H54 (cell line): ENCODE data around the gene C2CD2L.

Source experiments
- DNase-seq: peaks from one replicate; pipeline ENCODE4 v3.0.0; 2011; ENCODE audit warnings: low spot score, mixed read lengths; ENCODE audit not compliant: insufficient read length
- FAIRE-seq: peaks from 3 replicates; lab custom pipeline; 2011; peaks lifted over from hg19 to GRCh38; lab: Jason Lieb, UNC
- POLR2A ChIP-seq: IDR thresholded peaks from 2 replicates; pipeline ENCODE4 v1.6.1; 2011; ENCODE audit warnings: low read depth, mild to moderate bottlenecking, low read length

The C2CD2L gene

DNA sequence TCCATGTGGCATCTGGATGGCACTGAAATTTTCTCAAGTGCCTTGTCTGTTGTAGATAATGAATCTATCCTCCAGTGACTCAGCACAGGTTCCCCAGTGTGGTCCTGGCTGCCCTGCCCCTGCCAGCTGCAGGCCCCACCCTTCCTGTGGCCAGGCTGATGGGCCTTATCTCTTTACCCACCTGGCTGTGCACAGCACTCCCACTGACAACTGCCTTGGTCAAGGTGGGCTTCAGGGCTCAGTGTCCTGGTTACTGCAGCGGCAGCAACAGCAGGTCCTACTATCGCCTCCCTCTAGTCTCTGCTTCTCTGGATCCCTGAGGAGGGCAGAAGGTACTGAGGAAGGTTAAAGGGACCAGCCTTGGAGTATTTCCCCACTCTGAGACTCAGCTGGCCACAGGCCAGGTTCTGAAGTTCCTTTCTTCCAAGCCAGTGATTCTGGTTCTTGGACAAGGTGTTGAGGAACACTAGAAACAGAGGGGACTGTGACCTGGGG, 19.4 kb upstream of the C2CD2L start:
- DNase-seq (no peak), FAIRE-seq (no peak)
- no peak for TF ChIP-seq POLR2A

DNA sequence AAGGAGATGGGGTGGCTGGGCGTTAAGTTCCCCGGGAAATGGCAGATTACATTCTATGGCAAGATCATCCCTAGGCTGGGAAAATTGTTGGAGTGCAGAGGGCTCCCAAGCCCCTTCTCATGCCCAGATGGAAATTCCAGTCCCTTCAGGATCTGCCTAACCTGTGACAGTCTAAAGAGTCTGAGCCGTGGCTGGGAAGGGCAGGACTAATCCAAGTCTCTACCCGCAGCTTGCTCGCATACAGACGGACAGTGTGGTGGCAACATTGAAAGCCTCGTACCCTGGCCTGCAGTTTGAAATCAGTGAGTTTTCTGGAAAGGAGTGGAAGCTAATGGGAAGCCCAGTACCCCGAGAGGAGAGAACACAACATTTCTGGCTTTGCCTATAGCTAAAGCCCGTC, 18.7 kb upstream of the C2CD2L start:
- no peak for FAIRE-seq
- no peak for DNase-seq
- no peak for TF ChIP-seq POLR2A

DNA sequence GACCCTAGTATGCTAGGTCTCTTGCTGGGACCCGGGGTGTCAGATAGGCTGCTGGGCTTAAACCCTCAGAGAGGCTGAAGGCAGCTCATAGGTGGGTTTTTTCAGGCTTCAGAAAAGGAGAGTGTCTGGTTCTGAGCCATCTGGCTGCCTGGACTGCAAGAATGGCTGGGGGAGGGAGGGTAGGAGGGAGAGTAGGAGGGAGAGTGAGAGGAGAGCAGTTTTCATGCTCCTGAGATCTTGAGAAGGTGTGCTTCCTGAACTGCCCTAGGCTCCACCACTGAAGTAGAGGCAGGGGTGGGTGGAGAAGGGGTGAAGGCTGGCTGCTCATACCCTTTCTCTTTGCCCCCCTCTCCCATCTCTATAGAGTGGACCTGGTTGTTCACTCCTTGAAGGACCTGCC, 17.8 kb upstream of the C2CD2L start:
- FAIRE-seq (no peak), DNase-seq (no peak)
- no peak for TF ChIP-seq POLR2A

DNA sequence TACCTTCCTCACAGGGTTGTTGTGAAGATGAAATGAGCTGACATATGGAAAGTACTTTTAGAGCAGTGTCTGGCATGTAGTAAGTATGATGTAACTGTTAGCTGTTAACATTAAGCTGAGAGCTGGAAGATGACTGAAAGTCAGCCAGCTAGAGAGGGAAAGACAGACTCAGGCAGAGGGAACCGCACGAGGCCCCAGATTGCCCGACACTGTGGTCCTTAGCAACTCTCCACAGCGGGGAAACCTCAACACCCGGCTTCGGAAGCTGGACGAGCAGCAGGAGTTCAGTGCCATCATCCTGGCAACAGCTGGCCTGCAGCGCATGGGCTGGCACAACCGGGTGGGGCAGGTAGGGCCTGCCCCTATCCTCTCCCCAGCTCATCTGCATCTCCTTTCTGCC, 16.0 kb upstream of the C2CD2L start:
- no peak for FAIRE-seq

DNA sequence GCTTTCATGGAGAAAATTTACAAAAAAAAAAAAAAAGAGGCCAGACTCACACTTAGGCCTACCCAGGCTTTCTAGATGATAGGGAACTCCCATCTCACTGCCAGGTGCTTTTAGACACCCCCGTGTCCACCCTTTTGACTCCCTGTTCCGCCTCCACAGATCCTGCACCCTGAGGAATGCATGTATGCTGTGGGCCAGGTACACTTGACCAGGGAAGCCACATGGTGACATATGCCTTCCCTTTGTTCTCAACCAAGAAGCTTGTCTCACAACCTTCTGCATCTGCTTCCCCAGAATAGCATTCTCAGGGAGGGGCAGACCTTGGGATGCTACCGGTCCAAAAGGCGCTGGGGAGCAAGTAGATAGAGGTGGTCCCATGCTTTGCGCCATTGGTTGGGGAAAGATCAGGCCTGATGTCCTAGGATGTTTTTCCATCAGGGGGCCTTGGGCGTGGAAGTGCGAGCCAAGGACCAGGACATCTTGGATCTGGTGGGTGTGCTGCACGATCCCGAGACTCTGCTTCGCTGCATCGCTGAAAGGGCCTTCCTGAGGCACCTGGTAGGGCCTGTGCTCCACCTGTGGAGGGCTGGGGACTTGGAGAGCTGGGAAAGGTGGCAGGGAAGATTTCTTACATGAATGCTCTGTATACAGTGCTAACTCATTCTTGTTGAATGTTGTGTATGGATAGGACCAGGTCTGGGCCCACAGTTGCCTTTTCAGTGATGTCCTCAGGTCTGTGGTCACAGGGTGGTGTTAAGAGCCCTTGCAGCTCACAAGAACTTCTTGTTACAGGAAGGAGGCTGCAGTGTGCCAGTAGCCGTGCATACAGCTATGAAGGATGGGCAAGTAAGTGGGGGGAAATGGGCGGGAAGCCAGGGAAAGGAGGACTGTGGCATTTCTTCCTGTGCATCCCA, 14.9 kb upstream of the C2CD2L start:
- no peak for TF ChIP-seq POLR2A
- DNase-seq = no peak
- FAIRE-seq = no peak

More for the DNA sequence above, 16.0 kb upstream of the C2CD2L start:
- no peak for TF ChIP-seq POLR2A
- no peak for DNase-seq

DNA sequence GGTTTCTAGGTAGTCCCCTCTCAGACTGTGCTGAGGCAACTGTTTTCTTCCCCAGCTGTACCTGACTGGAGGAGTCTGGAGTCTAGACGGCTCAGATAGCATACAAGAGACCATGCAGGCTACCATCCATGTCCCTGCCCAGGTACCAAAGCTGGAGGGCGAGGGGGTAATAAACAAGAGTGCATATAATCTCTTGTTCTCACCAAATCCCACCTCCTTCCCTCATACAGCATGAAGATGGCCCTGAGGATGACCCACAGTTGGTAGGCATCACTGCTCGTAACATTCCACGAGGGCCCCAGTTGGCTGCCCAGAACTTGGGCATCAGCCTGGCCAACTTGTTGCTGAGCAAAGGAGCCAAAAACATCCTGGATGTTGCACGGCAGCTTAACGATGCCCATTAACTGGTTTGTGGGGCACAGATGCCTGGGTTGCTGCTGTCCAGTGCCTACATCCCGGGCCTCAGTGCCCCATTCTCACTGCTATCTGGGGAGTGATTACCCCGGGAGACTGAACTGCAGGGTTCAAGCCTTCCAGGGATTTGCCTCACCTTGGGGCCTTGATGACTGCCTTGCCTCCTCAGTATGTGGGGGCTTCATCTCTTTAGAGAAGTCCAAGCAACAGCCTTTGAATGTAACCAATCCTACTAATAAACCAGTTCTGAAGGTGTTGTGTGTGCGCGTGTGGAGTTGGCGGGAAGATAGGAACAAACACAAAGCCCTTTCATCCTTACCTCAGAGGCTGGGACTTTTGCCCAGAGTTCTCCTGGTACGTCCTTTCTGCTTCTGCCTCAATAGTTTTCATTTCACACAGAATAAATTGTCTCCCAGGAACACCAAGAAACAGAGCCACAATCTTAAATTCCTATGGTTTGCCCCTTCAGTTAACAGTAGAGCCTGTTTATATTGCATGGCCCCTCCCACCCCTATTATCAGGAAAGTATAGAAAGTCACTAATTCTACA, 14.0 kb upstream of the C2CD2L start:
- no peak for DNase-seq
- FAIRE-seq = no peak
- no peak; the same call in 1 of the 2 replicates for TF ChIP-seq POLR2A

DNA sequence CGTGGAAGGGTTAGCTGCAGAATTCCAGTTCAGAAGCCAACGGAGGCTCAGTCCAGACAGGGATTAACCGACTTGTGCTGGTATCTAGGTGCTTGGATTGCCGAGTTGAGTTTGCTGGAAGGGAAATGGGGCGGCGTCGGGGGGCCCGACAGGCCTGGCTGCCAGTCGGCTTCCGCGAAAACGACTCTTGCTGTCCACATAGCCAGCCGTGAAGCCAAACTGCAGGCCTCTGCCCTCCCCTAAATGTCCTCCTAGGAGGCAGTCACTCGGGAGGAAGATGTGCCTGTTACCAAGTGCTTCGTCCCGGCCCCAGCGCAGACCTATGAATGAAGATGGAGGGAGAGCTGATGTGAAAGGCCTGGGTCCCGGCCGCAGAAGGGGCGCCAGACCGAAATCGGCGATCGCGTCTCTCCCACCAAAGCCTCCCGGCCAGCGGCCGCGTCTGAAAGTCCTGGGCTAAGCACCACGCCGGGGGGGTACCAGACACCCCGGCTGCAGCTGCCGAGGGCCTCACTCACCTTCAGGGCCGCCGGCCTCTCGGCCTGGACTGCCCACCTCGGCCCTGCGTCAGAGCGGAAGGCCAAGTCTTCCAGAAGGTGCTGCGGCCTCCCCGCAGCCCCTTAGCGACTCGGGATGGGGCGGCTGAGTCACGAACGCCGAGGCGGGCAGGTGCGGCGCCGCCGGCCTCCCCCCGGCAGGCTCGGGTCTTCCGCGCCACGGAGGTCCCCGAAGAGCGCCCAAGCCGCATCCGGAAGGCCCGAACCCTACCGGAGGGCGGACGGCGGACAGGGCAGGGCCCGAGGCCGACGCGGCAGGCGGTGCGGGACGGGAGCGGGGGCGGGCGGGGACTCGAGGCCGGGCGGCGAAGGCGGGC, 13.0 kb upstream of the C2CD2L start:
- no peak; the same call in 1 of the 2 replicates for TF ChIP-seq POLR2A
- DNase-seq (no peak), FAIRE-seq (no peak)

DNA sequence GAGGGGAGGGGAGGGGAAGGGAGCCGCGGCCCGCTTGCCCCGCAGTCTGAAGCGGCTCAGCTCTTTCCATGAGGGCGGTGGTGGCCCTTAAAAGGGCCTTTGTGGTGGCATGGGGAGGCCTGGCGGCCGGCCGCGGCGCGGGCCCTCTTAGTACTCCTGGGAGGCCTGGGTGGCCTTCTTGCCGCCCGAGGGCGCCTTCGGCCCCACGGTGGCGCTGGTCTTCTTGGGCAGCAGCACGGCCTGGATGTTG, 12.4 kb upstream of the C2CD2L start:
- no peak for DNase-seq

DNA sequence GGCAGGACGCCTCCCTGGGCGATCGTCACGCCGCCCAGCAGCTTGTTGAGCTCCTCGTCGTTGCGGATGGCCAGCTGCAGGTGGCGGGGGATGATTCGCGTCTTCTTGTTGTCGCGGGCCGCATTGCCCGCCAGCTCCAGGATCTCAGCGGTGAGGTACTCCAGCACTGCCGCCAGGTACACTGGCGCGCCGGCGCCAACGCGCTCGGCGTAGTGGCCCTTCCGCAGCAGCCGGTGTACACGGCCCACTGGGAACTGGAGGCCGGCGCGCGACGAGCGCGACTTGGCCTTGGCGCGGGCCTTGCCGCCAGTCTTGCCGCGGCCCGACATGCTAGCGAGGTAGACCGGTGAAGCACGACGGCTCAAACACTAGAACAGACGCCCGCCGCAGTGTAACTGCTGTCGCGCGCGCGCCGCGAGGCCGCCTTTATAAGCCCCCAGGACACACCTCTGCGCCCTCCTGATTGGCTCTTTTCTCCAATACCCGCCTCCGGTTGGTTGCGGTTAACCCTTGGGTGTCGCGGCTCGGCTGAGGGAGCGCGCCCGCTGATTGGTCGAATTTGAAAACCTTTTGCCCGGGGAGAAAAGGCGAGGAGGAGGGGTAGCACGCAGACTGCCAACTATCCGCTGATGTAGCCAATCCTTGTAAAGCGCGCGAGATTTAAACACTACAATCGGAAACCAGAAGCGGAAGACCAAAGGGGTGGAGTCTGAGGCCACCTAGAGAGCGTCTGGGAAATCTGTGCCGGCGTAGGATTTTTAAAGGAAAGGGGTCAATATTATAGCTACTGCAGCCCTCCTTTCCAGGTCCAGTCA, 11.9 kb upstream of the C2CD2L start:
- DNase-seq (peak; percentile 86), FAIRE-seq (peak; percentile 82)
- peak; percentile 99 for TF ChIP-seq POLR2A

More for the DNA sequence above, 12.4 kb upstream of the C2CD2L start:
- no peak for TF ChIP-seq POLR2A
- no peak for FAIRE-seq

DNA sequence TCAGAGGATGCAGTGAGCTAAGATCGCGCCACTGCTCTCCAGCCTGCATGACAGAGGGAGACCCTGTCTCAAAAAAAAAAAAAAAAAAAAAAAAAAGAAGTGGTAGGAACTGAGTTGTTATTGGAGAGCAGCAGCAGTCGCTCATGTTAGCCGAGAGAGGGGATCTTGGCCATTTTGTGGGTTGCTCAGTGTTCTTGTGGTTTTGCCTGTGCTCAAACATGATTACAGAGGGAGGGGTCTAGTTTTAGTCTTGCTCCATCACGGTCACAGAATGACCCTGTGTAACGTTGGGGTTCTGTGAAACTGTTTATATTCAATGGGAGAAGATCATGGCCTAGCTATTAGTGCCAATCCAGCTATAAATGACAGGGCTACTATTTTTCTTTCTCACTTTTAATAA, 7.4 kb upstream of the C2CD2L start:
- DNase-seq (no peak), FAIRE-seq (no peak)
- no peak for TF ChIP-seq POLR2A

DNA sequence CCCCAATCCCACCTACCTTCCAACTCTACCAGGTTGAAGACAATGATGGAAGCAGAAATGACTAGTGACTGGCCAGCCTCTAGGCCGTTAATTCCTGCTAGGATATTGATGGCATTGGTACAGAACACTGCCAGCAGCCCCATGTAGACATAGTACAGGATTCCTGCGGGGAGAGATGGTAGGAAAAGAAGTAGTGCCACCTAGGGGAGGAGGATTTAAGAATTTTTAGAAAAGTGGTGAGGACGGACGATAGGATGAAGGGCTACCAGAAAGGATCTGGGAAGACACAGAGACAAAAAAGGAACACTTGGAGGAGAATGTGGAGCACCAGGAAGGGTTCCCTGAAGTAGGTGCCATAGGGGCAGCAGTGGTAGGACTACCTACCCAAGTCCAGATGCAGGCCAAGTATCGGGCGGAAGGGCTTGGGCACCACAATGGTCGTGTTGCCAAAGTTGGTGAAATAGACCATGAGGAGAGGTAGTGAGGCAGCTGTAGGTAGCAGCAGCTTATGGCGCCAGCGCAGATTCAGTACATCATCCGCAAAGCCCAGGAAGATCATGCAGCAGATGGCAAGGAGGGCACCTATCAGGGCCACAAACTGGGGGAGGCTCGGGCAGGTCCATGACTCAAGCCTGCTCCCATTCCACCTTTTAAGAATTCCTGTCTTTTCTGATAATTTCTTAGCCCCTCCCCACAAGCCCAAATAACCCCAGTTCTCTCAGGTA, 6.7 kb upstream of the C2CD2L start:
- DNase-seq = no peak
- TF ChIP-seq POLR2A = no peak
- FAIRE-seq = no peak

DNA sequence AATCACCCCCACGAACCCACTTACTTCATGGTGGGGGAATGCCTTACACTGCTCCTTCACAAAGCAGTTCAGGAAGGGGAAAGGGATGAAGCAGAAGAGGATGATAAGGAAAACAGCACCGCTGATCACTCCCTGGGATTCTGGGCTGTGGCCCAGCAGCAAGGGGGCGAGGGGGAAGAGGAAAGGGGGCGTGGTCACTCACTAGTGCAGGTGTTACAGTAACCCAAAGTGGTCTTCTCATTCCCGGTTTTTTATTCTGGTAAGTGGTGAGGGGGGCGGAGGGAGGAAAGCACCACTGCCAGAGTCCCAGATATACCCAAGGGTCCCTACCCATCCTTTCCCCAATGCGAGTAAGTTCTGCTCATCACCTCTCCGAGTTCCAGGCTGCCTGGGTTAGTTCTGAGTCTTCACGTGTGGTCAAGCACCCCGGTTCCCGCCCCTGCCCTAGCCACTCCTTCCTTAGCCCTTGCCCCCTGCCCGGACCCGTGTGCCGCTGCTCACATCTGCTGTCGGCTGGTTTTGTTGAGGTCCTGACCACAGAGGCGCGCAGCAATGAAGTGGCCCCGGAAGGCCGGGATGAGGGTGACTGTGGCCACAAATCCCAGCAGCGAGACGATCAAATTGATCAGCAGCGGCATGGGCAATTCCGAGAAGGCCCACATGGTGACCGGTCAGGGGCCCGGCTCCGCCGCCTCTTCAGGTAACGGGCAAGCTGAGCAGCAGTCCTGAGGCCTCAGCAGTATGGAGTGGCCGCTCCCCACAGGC, 6.0 kb upstream of the C2CD2L start:
- no peak for FAIRE-seq
- no peak for TF ChIP-seq POLR2A
- DNase-seq = no peak
